ENCODE data around the gene RAPGEF6.

Gene RAPGEF6

GRCh38 chr5:131571669-131572168 is 63.3 kb downstream of the RAPGEF6 start:
- Mint-ChIP-seq H3K27ac (no peak overlapping the region), H3K36me3 (ENCODE audit: low read depth) (peaks cover 21% of the 10 kb centered on the region), H3K4me3 (no peak overlapping the region), H3K9me3 (no peaks in the 10 kb centered on the region), H3K27me3 (ENCODE audit: low read depth) (no peaks in the 10 kb centered on the region), H3K4me1 (ENCODE audit: low read depth) (peaks cover 16% of the 10 kb centered on the region)
- DNase-seq (ENCODE audit: low spot score): no peak

- no peaks in the 10 kb centered on the region for H3K27me3 Mint-ChIP-seq (ENCODE audit: low read depth)
- H3K27ac Mint-ChIP-seq: no peak overlapping the region
These were observed 64.3 kb downstream of the RAPGEF6 start for GRCh38 chr5:131570757-131571156.

GRCh38 chr5:131564229-131564652 is 70.8 kb downstream of the RAPGEF6 start:
- Mint-ChIP-seq H3K27me3 (ENCODE audit: low read depth) (no peaks in the 10 kb centered on the region), H3K36me3 (ENCODE audit: low read depth) (peaks cover 27% of the 10 kb centered on the region), H3K9me3 (no peaks in the 10 kb centered on the region), H3K4me1 (ENCODE audit: low read depth) (peaks cover 18% of the 10 kb centered on the region), H3K4me3 (no peak overlapping the region), H3K27ac (no peak overlapping the region)
- no peak for DNase-seq (ENCODE audit: low spot score)

More at GRCh38 chr5:131570757-131571156, 64.3 kb downstream of the RAPGEF6 start:
- no peaks in the 10 kb centered on the region for H3K9me3 Mint-ChIP-seq
- H3K36me3 Mint-ChIP-seq (ENCODE audit: low read depth): peaks cover 21% of the 10 kb centered on the region
- peaks cover 16% of the 10 kb centered on the region for H3K4me1 Mint-ChIP-seq (ENCODE audit: low read depth)
- H3K4me3 Mint-ChIP-seq: no peak overlapping the region
- no peak for DNase-seq (ENCODE audit: low spot score)

DNA sequence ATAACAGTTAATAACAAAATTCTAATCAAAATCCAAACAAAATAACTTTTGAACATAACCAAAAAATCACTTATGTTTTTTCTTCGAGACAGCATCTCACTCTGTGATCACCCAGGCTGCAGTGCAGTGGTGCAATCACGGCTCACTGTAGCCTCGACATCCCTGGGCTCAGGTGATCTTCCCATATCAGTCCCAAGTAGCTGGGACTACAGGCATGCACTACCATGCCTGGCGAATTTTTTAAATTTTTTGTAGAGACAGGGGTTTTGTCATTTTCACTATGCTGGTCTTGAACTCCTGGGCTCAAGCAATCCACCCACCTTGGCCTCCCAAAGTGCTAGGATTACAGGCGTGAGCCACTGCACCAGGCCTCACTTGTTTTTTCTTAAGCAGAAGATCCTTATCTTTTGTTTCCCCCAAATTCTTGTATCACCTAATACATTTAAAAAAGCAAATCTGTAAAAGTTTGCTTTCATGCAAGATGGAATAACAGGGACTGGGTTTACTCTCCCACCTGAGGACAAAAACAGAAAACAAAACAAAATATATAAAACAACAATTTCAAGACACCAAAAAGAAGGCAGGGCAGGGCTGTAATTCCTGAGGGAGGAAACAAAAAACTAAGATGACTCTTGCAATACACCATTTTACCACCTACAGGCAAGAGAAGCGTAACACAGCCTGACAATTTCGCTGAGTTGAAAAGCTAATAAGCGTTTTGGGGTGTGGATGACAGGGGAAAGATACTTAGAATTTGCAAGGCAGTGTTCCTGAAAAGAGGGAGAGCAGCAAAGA is 71.4 kb downstream of the RAPGEF6 start:
- Mint-ChIP-seq H3K4me1 (ENCODE audit: low read depth) (peaks cover 18% of the 10 kb centered on the region), H3K9me3 (no peaks in the 10 kb centered on the region), H3K27ac (no peak overlapping the region), H3K4me3 (no peak overlapping the region), H3K27me3 (ENCODE audit: low read depth) (no peaks in the 10 kb centered on the region), H3K36me3 (ENCODE audit: low read depth) (peaks cover 23% of the 10 kb centered on the region)
- no peak for DNase-seq (ENCODE audit: low spot score)

GRCh38 chr5:131550606-131551005 is 84.4 kb downstream of the RAPGEF6 start:
- peaks cover 49% of the 10 kb centered on the region for H3K36me3 Mint-ChIP-seq (ENCODE audit: low read depth)
- no peak overlapping the region for H3K27ac Mint-ChIP-seq
- DNase-seq (ENCODE audit: low spot score): no peak
- peaks cover 52% of the 10 kb centered on the region for H3K4me1 Mint-ChIP-seq (ENCODE audit: low read depth)
- H3K27me3 Mint-ChIP-seq (ENCODE audit: low read depth): no peaks in the 10 kb centered on the region
- H3K9me3 Mint-ChIP-seq: no peaks in the 10 kb centered on the region
- no peak overlapping the region for H3K4me3 Mint-ChIP-seq

GRCh38 chr5:131548176-131548575 is 86.9 kb downstream of the RAPGEF6 start:
- Mint-ChIP-seq H3K9me3 (no peaks in the 10 kb centered on the region), H3K27me3 (ENCODE audit: low read depth) (no peaks in the 10 kb centered on the region), H3K27ac (peak overlapping the region; percentile 90), H3K36me3 (ENCODE audit: low read depth) (peaks cover 48% of the 10 kb centered on the region), H3K4me1 (ENCODE audit: low read depth) (peaks cover 57% of the 10 kb centered on the region), H3K4me3 (peak overlapping the region; percentile 91)
- no peak for DNase-seq (ENCODE audit: low spot score)

DNA sequence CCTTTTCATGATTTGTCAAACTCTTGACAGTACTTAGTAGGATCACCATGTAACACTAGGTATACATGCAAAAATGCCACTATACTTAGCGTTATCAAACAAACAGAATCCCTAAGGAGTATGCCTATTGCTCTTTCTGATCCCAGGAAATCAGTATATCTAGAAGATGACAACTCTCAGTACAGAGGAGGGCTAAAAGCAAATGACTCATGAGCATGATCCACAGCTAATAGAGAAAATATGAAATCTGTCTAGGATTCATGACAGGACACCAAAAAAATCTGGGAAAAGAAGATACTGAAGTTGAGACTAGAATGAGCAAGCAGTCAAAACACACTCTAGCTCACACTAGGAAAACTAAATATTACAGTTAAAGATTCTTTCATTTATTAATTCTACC is 89.2 kb downstream of the RAPGEF6 start:
- Mint-ChIP-seq H3K4me1 (ENCODE audit: low read depth) (peaks cover 57% of the 10 kb centered on the region), H3K27ac (no peak overlapping the region)
- no peak for DNase-seq (ENCODE audit: low spot score)

DNA sequence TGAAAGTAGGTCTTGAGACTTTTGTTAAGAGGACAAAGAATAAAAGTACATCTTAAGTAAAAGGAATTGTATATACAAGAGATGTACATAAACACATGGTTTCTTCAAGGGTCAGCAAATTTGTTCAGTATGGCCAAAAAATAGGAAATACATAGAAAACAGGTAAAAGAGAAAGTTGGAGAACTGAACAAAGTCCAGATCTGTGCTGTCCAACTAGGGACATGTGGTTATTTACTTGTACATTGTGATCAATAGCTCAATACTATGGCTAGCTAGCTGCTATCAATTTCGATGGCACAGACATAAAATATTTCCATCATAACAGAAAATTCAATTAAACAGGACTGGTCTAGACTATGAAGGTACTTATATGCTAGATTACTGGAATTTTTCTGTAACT is 92.3 kb downstream of the RAPGEF6 start:
- Mint-ChIP-seq H3K4me1 (ENCODE audit: low read depth) (peaks cover 44% of the 10 kb centered on the region), H3K27me3 (ENCODE audit: low read depth) (no peaks in the 10 kb centered on the region), H3K36me3 (ENCODE audit: low read depth) (peaks cover 48% of the 10 kb centered on the region), H3K27ac (no peak overlapping the region), H3K9me3 (no peaks in the 10 kb centered on the region), H3K4me3 (no peak overlapping the region)
- DNase-seq (ENCODE audit: low spot score): no peak

More for the DNA sequence above, 89.2 kb downstream of the RAPGEF6 start:
- Mint-ChIP-seq H3K9me3 (no peaks in the 10 kb centered on the region), H3K27me3 (ENCODE audit: low read depth) (no peaks in the 10 kb centered on the region), H3K36me3 (ENCODE audit: low read depth) (peaks cover 52% of the 10 kb centered on the region), H3K4me3 (peak overlapping the region; percentile 46)

GRCh38 chr5:131541762-131542161 is 93.3 kb downstream of the RAPGEF6 start:
- no peak overlapping the region for H3K4me3 Mint-ChIP-seq
- H3K9me3 Mint-ChIP-seq: no peaks in the 10 kb centered on the region
- H3K36me3 Mint-ChIP-seq (ENCODE audit: low read depth): peaks cover 42% of the 10 kb centered on the region
- no peak overlapping the region for H3K27ac Mint-ChIP-seq
- peaks cover 43% of the 10 kb centered on the region for H3K4me1 Mint-ChIP-seq (ENCODE audit: low read depth)
- DNase-seq (ENCODE audit: low spot score): no peak
- H3K27me3 Mint-ChIP-seq (ENCODE audit: low read depth): no peaks in the 10 kb centered on the region

- no peak overlapping the region for H3K27ac Mint-ChIP-seq
- no peaks in the 10 kb centered on the region for H3K27me3 Mint-ChIP-seq (ENCODE audit: low read depth)
- peaks cover 49% of the 10 kb centered on the region for H3K4me1 Mint-ChIP-seq (ENCODE audit: low read depth)
- H3K4me3 Mint-ChIP-seq: no peak overlapping the region
- H3K9me3 Mint-ChIP-seq: no peaks in the 10 kb centered on the region
- peaks cover 45% of the 10 kb centered on the region for H3K36me3 Mint-ChIP-seq (ENCODE audit: low read depth)
- no peak for DNase-seq (ENCODE audit: low spot score)
These were observed 94.0 kb downstream of the RAPGEF6 start for GRCh38 chr5:131541071-131541470.

- no peak for DNase-seq (ENCODE audit: low spot score)
- no peaks in the 10 kb centered on the region for H3K9me3 Mint-ChIP-seq
- H3K4me3 Mint-ChIP-seq: no peak overlapping the region
- H3K27me3 Mint-ChIP-seq (ENCODE audit: low read depth): no peaks in the 10 kb centered on the region
- peaks cover 49% of the 10 kb centered on the region for H3K4me1 Mint-ChIP-seq (ENCODE audit: low read depth)
- no peak overlapping the region for H3K27ac Mint-ChIP-seq
- H3K36me3 Mint-ChIP-seq (ENCODE audit: low read depth): peaks cover 40% of the 10 kb centered on the region
These were observed 95.8 kb downstream of the RAPGEF6 start for GRCh38 chr5:131539251-131539650.

DNA sequence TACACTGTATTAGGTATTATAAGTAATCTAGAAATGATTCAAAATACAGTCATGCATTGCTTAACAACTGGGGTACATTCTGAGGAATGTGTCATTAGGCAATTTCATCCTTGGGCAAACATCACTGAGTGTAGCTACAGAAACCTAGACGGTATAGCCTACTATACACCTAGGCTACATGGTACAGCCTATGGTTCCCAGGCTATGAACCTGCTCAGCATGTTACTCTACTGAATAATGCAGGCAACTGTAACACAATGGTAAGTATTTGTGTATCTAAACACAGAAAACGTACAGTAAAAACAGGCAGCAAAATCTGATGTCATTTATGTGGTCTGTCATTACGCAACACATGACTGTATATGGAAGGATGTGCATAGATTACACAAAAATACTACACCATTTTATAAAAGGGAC is 96.8 kb downstream of the RAPGEF6 start:
- H3K4me1 Mint-ChIP-seq (ENCODE audit: low read depth): peaks cover 53% of the 10 kb centered on the region
- no peak overlapping the region for H3K27ac Mint-ChIP-seq
- no peak overlapping the region for H3K4me3 Mint-ChIP-seq
- H3K36me3 Mint-ChIP-seq (ENCODE audit: low read depth): peaks cover 34% of the 10 kb centered on the region
- H3K9me3 Mint-ChIP-seq: no peaks in the 10 kb centered on the region
- no peak for DNase-seq (ENCODE audit: low spot score)
- no peaks in the 10 kb centered on the region for H3K27me3 Mint-ChIP-seq (ENCODE audit: low read depth)

DNA sequence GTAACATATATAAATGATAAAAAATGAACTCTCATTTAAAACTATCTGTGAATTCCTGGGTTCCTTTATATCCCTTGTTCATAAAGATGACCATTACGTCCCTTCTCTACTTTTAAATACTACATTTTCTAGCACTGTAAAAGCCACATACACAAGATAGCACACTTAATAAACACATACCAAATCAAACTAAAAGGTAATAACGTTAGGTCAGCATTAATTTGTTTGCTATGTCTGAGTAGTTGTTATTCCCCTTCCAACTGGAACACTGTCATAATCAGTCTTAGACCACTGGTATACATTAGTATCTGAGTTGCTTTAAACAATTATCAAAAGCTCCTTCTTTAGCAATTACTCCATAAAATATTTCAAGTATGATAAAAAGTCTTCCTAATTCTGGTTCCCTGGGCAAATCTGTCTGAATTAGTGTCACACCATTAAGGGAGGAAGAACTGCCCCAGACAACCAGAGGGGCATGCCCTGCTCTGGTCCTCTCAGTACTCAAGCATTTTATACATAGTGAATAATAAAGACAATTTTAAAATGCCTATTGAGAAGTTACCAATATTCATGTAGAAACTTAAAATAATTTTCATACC is 98.1 kb downstream of the RAPGEF6 start:
- peak overlapping the region; percentile 37 for H3K4me3 Mint-ChIP-seq
- no peaks in the 10 kb centered on the region for H3K9me3 Mint-ChIP-seq
- H3K27me3 Mint-ChIP-seq (ENCODE audit: low read depth): no peaks in the 10 kb centered on the region
- H3K27ac Mint-ChIP-seq: no peak overlapping the region
- H3K4me1 Mint-ChIP-seq (ENCODE audit: low read depth): peaks cover 58% of the 10 kb centered on the region
- DNase-seq (ENCODE audit: low spot score): no peak
- H3K36me3 Mint-ChIP-seq (ENCODE audit: low read depth): peaks cover 25% of the 10 kb centered on the region

DNA sequence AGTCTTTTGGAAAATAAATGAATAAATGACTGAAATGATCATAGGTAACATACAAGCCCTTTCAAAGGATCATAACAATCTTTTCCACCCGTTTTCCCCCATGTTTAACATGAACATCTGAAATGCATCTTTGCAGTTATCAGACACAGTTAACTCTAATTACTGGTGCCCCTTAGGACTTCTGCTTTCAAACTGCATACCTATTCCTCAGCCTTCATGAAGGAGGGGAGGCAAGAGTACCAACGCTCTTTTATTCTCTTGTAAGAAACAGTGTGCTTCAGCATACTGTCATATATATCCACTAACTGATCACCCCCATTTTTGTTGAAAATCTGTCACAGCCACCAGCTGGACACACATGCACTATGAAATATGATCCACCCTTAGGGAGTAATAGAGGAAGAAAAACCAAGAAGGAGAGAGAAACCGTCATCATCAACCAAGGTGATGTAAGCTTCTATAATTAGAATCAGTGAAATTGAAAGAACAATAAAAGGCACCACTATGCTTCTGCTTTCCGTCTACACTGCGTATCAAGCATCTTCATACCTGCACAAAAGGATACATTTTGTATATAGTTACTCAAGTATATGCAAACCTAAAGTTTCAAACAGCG is 98.7 kb downstream of the RAPGEF6 start:
- DNase-seq (ENCODE audit: low spot score): no peak
- peak overlapping the region; percentile 37 for H3K4me3 Mint-ChIP-seq
- H3K4me1 Mint-ChIP-seq (ENCODE audit: low read depth): peaks cover 56% of the 10 kb centered on the region
- H3K27ac Mint-ChIP-seq: peak overlapping the region; percentile 71
- no peaks in the 10 kb centered on the region for H3K27me3 Mint-ChIP-seq (ENCODE audit: low read depth)
- H3K36me3 Mint-ChIP-seq (ENCODE audit: low read depth): peaks cover 23% of the 10 kb centered on the region
- H3K9me3 Mint-ChIP-seq: no peaks in the 10 kb centered on the region

All from T-helper 2 cell treated with Interferon-gamma antibody and Interleukin-4, amounts not matched to agents 5 μg/mL and 100 μg/mL, for 36 hours (primary cell).